ENCODE data around the gene SLC5A2. TPM values are rescaled to one million over a fixed set of nuclear protein-coding genes. Genes with fewer than 3 reads are reported as not detected.
"Not testable (repeated sequence)": the region's sequence is repeated elsewhere in the genome, so short reads cannot be mapped to it uniquely, and the experiment has no call there.

Gene SLC5A2
- total and polyA plus RNA-seq, 4 experiments from 2014 or later, result 0.12 to 4.5 (median 2.8) TPM

DNA sequence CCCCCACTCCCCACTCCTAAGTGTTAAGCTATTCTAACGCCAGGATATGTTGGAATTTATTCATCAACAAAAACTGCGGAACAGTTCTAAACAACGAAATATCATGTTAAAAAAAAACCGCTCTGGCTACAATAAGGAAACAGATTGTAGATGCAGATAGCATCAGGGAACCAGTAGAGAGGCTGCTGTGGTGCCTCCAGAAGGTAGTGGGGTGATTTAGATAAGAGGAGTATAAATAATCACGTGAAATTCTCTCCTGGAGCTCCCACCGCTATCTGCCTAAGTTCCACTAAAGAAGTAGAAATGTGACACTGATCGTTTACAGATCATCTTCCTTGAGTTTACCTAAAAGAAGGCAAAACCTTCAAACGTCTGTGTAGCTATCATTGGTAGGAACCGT lies 52.8 kb downstream of the SLC5A2 start:
- H3K4me3 ChIP-seq (ENCODE audit: low read length in 2 of 2), result no peak overlapping the region
- no peaks in the 10 kb centered on the region for H3K4me1 ChIP-seq (ENCODE audit: insufficient read depth, low read length)
- H3K9me3 ChIP-seq (ENCODE audit: control insufficient read depth in 1 of 2, low read length in 2 of 2), result no peaks in the 10 kb centered on the region
- no peak overlapping the region for H3K27ac ChIP-seq (ENCODE audit: low read depth, low read length)
- intact Hi-C loops (cut with micrococcal nuclease), result no loop called here
- no peaks in the 10 kb centered on the region for H3K36me3 ChIP-seq (ENCODE audit: insufficient read depth, low read length)
- Mint-ChIP-seq H3K9me3 (peaks cover 0 to 18% (median 7%) of the 10 kb centered on the region in 8 donors), H3K4me1 (peaks cover 0 to 13% (median 4%) of the 10 kb centered on the region in 4 donors), H3K27me3 (peaks cover 26 to 40% of the 10 kb centered on the region in 2 donors), H3K27ac (no peak overlapping the region), H3K4me3 (no peak overlapping the region), H3K36me3 (peaks cover 0 to 4% of the 10 kb centered on the region in 2 donors)
- no peaks in the 10 kb centered on the region for H3K27me3 ChIP-seq (ENCODE audit: insufficient read depth, low read length)
- ChIA-PET CTCF (ENCODE audit: partially characterized antibody) (no interaction called here), POLR2A (ENCODE audit: partially characterized antibody) (no interaction called here)
- DNase-seq, result no peak

DNA sequence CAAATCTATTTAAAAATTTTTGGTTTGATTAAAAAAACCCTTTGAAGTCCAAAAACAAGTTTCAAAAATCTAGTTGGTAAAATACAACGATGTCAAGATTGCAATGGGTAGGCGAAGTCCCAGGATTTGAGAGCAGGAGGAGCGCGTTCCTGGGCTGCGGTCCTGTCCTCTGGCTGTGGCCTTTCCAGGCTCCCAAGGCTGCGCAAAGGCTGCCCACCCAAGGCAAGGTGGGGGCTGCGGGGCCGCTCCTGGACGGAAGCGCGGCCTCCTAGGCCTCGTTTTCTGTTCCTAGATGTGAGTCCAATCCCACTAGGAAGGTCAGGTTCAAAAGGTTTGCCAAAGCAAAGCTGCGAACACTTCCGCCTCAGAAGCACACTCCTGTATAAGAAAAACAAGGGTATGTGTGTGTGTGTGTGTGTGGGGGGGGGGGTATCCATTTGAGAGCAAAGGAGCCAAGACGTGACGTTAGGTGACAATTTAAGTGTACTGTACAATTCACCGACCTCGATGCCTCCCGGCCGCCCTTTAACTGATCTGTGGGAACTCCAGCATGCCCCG lies 54.0 kb downstream of the SLC5A2 start:
- Mint-ChIP-seq H3K36me3 (peaks cover 0 to 4% of the 10 kb centered on the region in 2 donors), H3K27me3 (peaks cover 26 to 43% of the 10 kb centered on the region in 2 donors), H3K27ac (no peak overlapping the region), H3K9me3 (peaks cover 0 to 22% (median 10%) of the 10 kb centered on the region in 8 donors), H3K4me1 (peaks cover 0 to 13% (median 4%) of the 10 kb centered on the region in 4 donors), H3K4me3 (no peak overlapping the region)
- H3K36me3 ChIP-seq (ENCODE audit: insufficient read depth, low read length), result no peaks in the 10 kb centered on the region
- no peak overlapping the region for H3K4me3 ChIP-seq (ENCODE audit: low read length in 2 of 2)
- H3K27ac ChIP-seq (ENCODE audit: low read depth, low read length), result no peak overlapping the region
- DNase-seq, result no peak
- H3K27me3 ChIP-seq (ENCODE audit: insufficient read depth, low read length), result no peaks in the 10 kb centered on the region
- ChIA-PET CTCF (ENCODE audit: partially characterized antibody) (no interaction called here), POLR2A (ENCODE audit: partially characterized antibody) (no interaction called here)
- no peaks in the 10 kb centered on the region for H3K4me1 ChIP-seq (ENCODE audit: insufficient read depth, low read length)
- H3K9me3 ChIP-seq (ENCODE audit: control insufficient read depth in 1 of 2, low read length in 2 of 2), result no peaks in the 10 kb centered on the region
- intact Hi-C loops (cut with micrococcal nuclease), result no loop called here

DNA sequence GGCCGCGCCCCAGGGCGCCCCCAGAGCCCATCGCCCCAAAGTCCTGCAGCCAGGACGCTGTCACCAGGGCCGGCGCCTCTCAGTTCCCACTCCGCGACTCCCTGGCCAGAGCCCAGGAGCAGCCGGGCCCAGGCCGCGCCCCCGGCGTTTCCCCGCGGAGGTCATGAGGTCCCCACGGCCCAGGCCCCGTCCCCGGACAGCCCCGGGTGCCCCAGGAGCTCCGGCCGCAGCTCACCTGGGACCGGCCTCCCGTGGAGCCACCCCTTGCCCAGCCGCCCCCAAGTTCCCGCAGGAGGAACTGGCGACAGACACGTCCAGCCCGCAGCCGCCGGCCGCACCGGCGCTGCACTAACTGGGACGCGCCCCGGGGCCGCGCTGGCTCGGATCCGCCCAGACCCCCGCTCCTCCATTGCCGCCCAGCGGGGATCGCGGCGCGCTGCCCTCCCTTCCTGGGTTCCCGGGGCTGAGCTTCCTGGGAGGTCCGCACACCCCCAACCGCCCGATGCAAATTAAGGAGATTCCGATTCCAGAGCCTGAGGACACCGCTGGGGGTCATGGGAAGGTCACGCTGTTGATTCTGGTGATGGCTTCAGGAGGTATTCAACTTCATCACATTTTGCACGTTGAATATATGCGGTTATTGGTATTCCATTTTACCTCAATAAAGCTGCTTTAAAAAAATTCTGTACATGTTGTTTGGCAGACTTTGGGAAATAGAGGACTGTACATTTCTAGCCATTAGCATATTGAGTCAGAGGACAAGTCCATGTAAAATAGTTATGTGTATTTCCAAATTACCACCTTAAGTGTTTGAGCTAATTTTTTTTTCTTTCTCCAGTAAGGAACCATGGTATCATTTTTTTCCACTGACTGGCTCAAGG lies 54.7 kb downstream of the SLC5A2 start:
- Histone ChIP-seq H3K27ac (ENCODE audit: low read depth, low read length) (no peak overlapping the region), H3K4me1 (ENCODE audit: insufficient read depth, low read length) (no peaks in the 10 kb centered on the region), H3K9me3 (ENCODE audit: control insufficient read depth in 1 of 2, low read length in 2 of 2) (peaks cover 0 to 4% of the 10 kb centered on the region in 2 donors), H3K36me3 (ENCODE audit: insufficient read depth, low read length) (no peaks in the 10 kb centered on the region), H3K27me3 (ENCODE audit: insufficient read depth, low read length) (no peaks in the 10 kb centered on the region), H3K4me3 (ENCODE audit: low read length in 2 of 2) (no peak overlapping the region)
- ChIA-PET CTCF (ENCODE audit: partially characterized antibody) (no interaction called here), POLR2A (ENCODE audit: partially characterized antibody) (interaction anchor here (1.0 kb wide), 1 partner anchor 175 kb away, joined by 3 read pairs; a partner anchor contains a TSS)
- no peak for DNase-seq
- Mint-ChIP-seq H3K4me1 (peaks cover 0 to 13% (median 4%) of the 10 kb centered on the region in 4 donors), H3K27ac (no peak overlapping the region), H3K4me3 (peak overlapping the region in 5 of 8 donors; percentile 36 to 71 (median 61)), H3K27me3 (peaks cover 26 to 43% of the 10 kb centered on the region in 2 donors), H3K36me3 (peaks cover 0 to 4% of the 10 kb centered on the region in 2 donors), H3K9me3 (peaks cover 3 to 29% (median 17%) of the 10 kb centered on the region in 8 donors)
- intact Hi-C loops (cut with micrococcal nuclease), result no loop called here

DNA sequence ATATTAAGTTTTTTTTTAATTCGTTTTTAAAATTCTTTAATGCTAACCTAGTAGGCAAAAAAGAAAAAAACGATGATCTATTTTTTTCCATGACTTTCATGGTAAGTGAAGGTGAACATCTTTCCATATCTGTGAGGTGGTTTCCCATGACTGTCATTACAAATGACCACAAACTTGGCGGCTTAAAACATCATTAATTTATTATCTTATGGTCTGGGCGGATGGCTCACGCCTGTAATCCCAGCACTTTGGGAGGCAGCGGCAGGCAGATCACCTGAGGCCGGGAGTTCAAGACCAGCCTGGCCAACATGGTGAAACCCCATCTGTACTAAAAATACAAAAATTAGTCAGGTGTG lies 55.3 kb downstream of the SLC5A2 start:
- H3K36me3 ChIP-seq (ENCODE audit: insufficient read depth, low read length); H3K4me1 ChIP-seq (ENCODE audit: insufficient read depth, low read length); DNase-seq; H3K9me3 ChIP-seq (ENCODE audit: control insufficient read depth in 1 of 2, low read length in 2 of 2); H3K27ac ChIP-seq (ENCODE audit: low read depth, low read length); H3K27ac Mint-ChIP-seq; H3K36me3 Mint-ChIP-seq; H3K4me3 ChIP-seq (ENCODE audit: low read length in 2 of 2); H3K27me3 ChIP-seq (ENCODE audit: insufficient read depth, low read length); intact Hi-C loops (cut with micrococcal nuclease); CTCF ChIA-PET (ENCODE audit: partially characterized antibody): not testable (repeated sequence)
- Mint-ChIP-seq H3K4me3 (peak overlapping the region in 1 of 8 donors; percentile 41), H3K27me3 (peaks cover 24 to 39% of the 10 kb centered on the region in 2 donors), H3K9me3 (peaks cover 3 to 35% (median 21%) of the 10 kb centered on the region in 8 donors), H3K4me1 (peaks cover 0 to 13% (median 4%) of the 10 kb centered on the region in 4 donors)
- POLR2A ChIA-PET (ENCODE audit: partially characterized antibody), result interaction anchor here (1.0 kb wide), 1 partner anchor 174 kb away, joined by 3 read pairs; a partner anchor contains a TSS

DNA sequence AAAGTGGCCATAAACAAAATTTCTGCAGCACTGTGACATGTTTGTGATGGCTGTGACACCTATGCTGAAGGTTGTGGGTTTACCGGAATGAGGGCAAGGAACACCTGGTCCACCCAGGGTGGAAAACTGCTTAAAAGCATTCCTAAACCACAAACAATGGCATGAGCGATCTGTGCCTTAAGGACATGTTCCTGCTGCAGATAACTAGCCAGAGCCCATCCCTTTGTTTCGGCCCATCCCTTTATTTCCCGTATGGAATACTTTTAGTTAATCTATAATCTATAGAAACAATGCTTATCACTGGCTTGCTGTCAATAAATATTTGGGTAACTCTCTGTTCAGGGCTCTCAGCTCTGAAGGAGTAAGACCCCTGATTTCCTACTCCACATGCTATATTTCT lies 56.8 kb downstream of the SLC5A2 start:
- H3K27me3 ChIP-seq (ENCODE audit: insufficient read depth, low read length); H3K4me3 Mint-ChIP-seq; H3K27ac Mint-ChIP-seq; H3K36me3 ChIP-seq (ENCODE audit: insufficient read depth, low read length); DNase-seq; H3K27ac ChIP-seq (ENCODE audit: low read depth, low read length); H3K36me3 Mint-ChIP-seq; H3K4me3 ChIP-seq (ENCODE audit: low read length in 2 of 2); H3K9me3 ChIP-seq (ENCODE audit: control insufficient read depth in 1 of 2, low read length in 2 of 2); H3K4me1 ChIP-seq (ENCODE audit: insufficient read depth, low read length); CTCF ChIA-PET (ENCODE audit: partially characterized antibody); intact Hi-C loops (cut with micrococcal nuclease); POLR2A ChIA-PET (ENCODE audit: partially characterized antibody): not testable (repeated sequence)
- Mint-ChIP-seq H3K27me3 (peaks cover 18 to 36% of the 10 kb centered on the region in 2 donors), H3K9me3 (peaks cover 3 to 39% (median 23%) of the 10 kb centered on the region in 8 donors), H3K4me1 (peaks cover 0 to 13% (median 4%) of the 10 kb centered on the region in 4 donors)

Other genes starting within 250 kb of the SLC5A2 start
- gene ITGAM, start 223.1 kb upstream of the SLC5A2 start, total RNA-seq, result 1 to 10 TPM; 1.4 to 2.2 TPM
- gene ITGAM, start 223.1 kb upstream of the SLC5A2 start, polyA plus RNA-seq, result 1 to 10 TPM; 2.0 to 2.1 TPM
- gene ITGAX, start 127.9 kb upstream of the SLC5A2 start, total RNA-seq, result 1 to 10 TPM; 4.6 to 6.3 TPM
- under 1 TPM in 1 of 2 donors, not detected in 1; 0.09 TPM for gene ITGAX, start 127.9 kb upstream of the SLC5A2 start, polyA plus RNA-seq
- gene ITGAD, start 89.8 kb upstream of the SLC5A2 start, total RNA-seq, result not detected
- under 1 TPM in 1 of 2 donors, not detected in 1; 0.07 TPM for gene ITGAD, start 89.8 kb upstream of the SLC5A2 start, polyA plus RNA-seq
- not detected for gene COX6A2, start 54.8 kb upstream of the SLC5A2 start, total RNA-seq
- gene COX6A2, start 54.8 kb upstream of the SLC5A2 start, polyA plus RNA-seq, result not detected
- gene ZNF843, start 40.3 kb upstream of the SLC5A2 start, total RNA-seq, result under 1 TPM; 0.19 to 0.23 TPM
- not detected for gene ZNF843, start 40.3 kb upstream of the SLC5A2 start, polyA plus RNA-seq
- 1 to 10 TPM; 6.5 to 7.0 TPM for gene ARMC5, start 23.6 kb upstream of the SLC5A2 start, total RNA-seq
- 1 to 10 TPM; 4.3 to 6.1 TPM for gene ARMC5, start 23.6 kb upstream of the SLC5A2 start, polyA plus RNA-seq
- under 1 TPM; 0.42 to 0.49 TPM for gene TGFB1I1, start 11.0 kb upstream of the SLC5A2 start, total RNA-seq
- under 1 TPM in 1 of 2 donors, not detected in 1; 0.57 TPM for gene TGFB1I1, start 11.0 kb upstream of the SLC5A2 start, polyA plus RNA-seq
- gene RUSF1, start 25.3 kb downstream of the SLC5A2 start, total RNA-seq, result 100 to 1,000 TPM; 101 to 110 TPM
- 10 to 100 TPM; 16.3 to 21.9 TPM for gene RUSF1, start 25.3 kb downstream of the SLC5A2 start, polyA plus RNA-seq
- not detected for gene AHSP, start 44.8 kb downstream of the SLC5A2 start, total RNA-seq
- not detected for gene AHSP, start 44.8 kb downstream of the SLC5A2 start, polyA plus RNA-seq